ENCODE measurements around the gene PTPN1.

The PTPN1 gene

GRCh38 chr20:50559149-50559548 lies 49.0 kb downstream of the PTPN1 start:
- H3K36me3 ChIP-seq (ENCODE audit: control insufficient read depth in 2 of 2, insufficient read depth in 1 of 2, low read length in 2 of 2) = peaks cover 0 to 13% of the 10 kb centered on the region in 2 experiments; a peak in 1 of 3 replicates
- no peaks in the 10 kb centered on the region for H3K9me3 ChIP-seq (ENCODE audit: control insufficient read depth, insufficient read depth, low read depth, low read length)
- no peak overlapping the region for H3K4me3 ChIP-seq (ENCODE audit: low read depth, low read length)
- POLR2A ChIA-PET = no interaction called here
- no peak overlapping the region for H3K27ac ChIP-seq (ENCODE audit: extremely low read depth, low read depth, low read length)
- TF ChIP-seq ZNF677 (tag by site-specific recombination; IDR thresholded peaks at IDR 0.05) = no peak
- no peak for TF ChIP-seq ZNF133 (tag by site-specific recombination; IDR thresholded peaks at IDR 0.05)
- no peak for TF ChIP-seq KLF9 (tag by site-specific recombination; IDR thresholded peaks at IDR 0.05; ENCODE audit: low read depth)
- no peak for TF ChIP-seq ZNF37A (tag by site-specific recombination; IDR thresholded peaks at IDR 0.05)
- TF ChIP-seq ZNF292 (tag by site-specific recombination; IDR thresholded peaks at IDR 0.05; ENCODE audit: borderline replicate concordance, low read depth) = no peak
- no peak for TF ChIP-seq SP7 (tag by site-specific recombination; IDR thresholded peaks at IDR 0.05)
- TF ChIP-seq, protein P1, sequence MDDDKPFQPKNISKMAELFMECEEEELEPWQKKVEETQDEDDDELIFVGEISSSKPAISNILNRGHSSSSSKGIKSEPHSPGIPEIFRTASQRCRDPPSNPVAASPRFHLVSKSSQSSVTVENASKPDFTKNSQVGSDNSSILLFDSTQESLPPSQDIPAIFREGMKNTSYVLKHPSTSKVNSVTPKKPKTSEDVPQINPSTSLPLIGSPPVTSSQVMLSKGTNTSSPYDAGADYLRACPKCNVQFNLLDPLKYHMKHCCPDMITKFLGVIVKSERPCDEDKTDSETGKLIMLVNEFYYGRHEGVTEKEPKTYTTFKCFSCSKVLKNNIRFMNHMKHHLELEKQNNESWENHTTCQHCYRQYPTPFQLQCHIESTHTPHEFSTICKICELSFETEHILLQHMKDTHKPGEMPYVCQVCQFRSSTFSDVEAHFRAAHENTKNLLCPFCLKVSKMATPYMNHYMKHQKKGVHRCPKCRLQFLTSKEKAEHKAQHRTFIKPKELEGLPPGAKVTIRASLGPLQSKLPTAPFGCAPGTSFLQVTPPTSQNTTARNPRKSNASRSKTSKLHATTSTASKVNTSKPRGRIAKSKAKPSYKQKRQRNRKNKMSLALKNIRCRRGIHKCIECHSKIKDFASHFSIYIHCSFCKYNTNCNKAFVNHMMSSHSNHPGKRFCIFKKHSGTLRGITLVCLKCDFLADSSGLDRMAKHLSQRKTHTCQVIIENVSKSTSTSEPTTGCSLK (tag by site-specific recombination; IDR thresholded peaks at IDR 0.05) = no peak
- TF ChIP-seq, protein P2, sequence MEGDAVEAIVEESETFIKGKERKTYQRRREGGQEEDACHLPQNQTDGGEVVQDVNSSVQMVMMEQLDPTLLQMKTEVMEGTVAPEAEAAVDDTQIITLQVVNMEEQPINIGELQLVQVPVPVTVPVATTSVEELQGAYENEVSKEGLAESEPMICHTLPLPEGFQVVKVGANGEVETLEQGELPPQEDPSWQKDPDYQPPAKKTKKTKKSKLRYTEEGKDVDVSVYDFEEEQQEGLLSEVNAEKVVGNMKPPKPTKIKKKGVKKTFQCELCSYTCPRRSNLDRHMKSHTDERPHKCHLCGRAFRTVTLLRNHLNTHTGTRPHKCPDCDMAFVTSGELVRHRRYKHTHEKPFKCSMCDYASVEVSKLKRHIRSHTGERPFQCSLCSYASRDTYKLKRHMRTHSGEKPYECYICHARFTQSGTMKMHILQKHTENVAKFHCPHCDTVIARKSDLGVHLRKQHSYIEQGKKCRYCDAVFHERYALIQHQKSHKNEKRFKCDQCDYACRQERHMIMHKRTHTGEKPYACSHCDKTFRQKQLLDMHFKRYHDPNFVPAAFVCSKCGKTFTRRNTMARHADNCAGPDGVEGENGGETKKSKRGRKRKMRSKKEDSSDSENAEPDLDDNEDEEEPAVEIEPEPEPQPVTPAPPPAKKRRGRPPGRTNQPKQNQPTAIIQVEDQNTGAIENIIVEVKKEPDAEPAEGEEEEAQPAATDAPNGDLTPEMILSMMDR (tag by site-specific recombination; IDR thresholded peaks at IDR 0.05) = no peak
- TF ChIP-seq SP3 (tag by site-specific recombination; IDR thresholded peaks at IDR 0.05) = no peak
- no peak for TF ChIP-seq ZNF335 (tag by site-specific recombination; conservative IDR thresholded peaks at IDR 0.05)
- TF ChIP-seq ZNF121 (tag by site-specific recombination; IDR thresholded peaks at IDR 0.05) = no peak
- TF ChIP-seq GLIS2 (tag by site-specific recombination; IDR thresholded peaks at IDR 0.05) = no peak
- TF ChIP-seq, protein P3, sequence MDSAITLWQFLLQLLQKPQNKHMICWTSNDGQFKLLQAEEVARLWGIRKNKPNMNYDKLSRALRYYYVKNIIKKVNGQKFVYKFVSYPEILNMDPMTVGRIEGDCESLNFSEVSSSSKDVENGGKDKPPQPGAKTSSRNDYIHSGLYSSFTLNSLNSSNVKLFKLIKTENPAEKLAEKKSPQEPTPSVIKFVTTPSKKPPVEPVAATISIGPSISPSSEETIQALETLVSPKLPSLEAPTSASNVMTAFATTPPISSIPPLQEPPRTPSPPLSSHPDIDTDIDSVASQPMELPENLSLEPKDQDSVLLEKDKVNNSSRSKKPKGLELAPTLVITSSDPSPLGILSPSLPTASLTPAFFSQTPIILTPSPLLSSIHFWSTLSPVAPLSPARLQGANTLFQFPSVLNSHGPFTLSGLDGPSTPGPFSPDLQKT (IDR thresholded peaks at IDR 0.05; ENCODE audit: borderline replicate concordance, low read depth, low read length) = no peak
- no peak for TF ChIP-seq ZSCAN30 (tag by site-specific recombination; IDR thresholded peaks at IDR 0.05)
- TF ChIP-seq FEZF1 (tag by site-specific recombination; IDR thresholded peaks at IDR 0.05) = no peak
- CTCF ChIA-PET = interaction anchor here (0.6 to 1.1 kb wide), 2 partner anchors 16 to 67 kb away, joined by 3 read pairs; no protein-coding TSS in a partner anchor
- peaks cover 3% of the 10 kb centered on the region for H3K4me1 ChIP-seq (ENCODE audit: control insufficient read depth, insufficient read depth, low read length)

DNA sequence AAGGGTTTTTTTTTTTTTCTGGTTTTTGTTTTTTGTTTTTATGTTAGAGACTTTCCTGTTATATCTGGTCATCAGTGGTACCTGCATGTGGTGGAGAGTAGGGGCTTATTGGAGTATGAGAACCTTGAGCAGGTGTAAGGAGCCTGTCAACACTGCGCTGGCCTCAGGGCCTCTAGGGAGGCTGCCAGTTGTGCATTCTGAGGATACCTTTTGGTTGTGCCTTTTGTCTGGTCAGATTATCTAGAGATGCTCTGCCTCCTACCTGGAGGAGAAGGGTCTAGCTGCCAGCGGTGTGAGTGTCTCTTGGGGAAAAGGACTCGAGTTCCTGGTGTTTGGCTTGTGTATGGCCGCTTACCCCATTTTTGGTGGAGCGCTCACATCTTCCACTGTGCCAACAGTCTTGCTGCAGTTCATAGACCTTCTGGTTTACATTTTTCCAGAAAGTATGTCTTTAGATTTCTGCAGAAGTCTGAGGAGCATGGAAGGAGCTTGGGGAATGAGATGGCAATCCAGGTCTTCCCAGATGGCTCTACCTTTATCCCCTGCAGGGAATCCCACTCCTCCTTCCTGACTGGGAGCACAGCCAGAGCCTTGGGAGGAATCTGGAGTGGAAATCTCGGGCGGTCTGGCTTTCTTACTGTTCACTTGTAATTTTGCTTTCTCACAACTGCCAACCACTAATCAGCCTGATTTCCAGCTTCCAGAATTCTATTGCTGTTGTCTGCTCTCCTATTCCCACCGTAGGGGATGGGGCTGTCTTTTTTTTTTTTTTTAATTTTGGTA lies 49.9 kb downstream of the PTPN1 start:
- H3K9me3 ChIP-seq (ENCODE audit: control insufficient read depth, insufficient read depth, low read depth, low read length) = no peaks in the 10 kb centered on the region
- POLR2A ChIA-PET = no interaction called here
- H3K27ac ChIP-seq (ENCODE audit: extremely low read depth, low read depth, low read length) = no peak overlapping the region
- H3K36me3 ChIP-seq (ENCODE audit: control insufficient read depth in 2 of 2, insufficient read depth in 1 of 2, low read length in 2 of 2) = peaks cover 0 to 20% of the 10 kb centered on the region in 2 experiments; a peak in 1 of 3 replicates
- CTCF ChIA-PET = interaction anchor here (0.6 to 1.2 kb wide), 4 partner anchors 15 to 96 kb away, joined by 3 to 5 read pairs (median 4); no protein-coding TSS in a partner anchor
- no peak overlapping the region for H3K4me3 ChIP-seq (ENCODE audit: low read depth, low read length)
- H3K4me1 ChIP-seq (ENCODE audit: control insufficient read depth, insufficient read depth, low read length) = peaks cover 3% of the 10 kb centered on the region
- no peak for TF ChIP-seq ZNF138 (tag by site-specific recombination; IDR thresholded peaks at IDR 0.05; ENCODE audit: borderline replicate concordance)
- no peak for TF ChIP-seq ZNF529 (tag by site-specific recombination; IDR thresholded peaks at IDR 0.05; ENCODE audit: insufficient replicate concordance)
- TF ChIP-seq ZNF391 (tag by site-specific recombination; IDR thresholded peaks at IDR 0.05; ENCODE audit: borderline replicate concordance, low read depth) = no peak
- no peak for TF ChIP-seq MZF1 (tag by site-specific recombination; IDR thresholded peaks at IDR 0.05; ENCODE audit: borderline replicate concordance)
- TF ChIP-seq ZNF626 (tag by site-specific recombination; IDR thresholded peaks at IDR 0.05) = no peak
- TF ChIP-seq ZBTB8A (tag by site-specific recombination; IDR thresholded peaks at IDR 0.05) = no peak
- no peak for TF ChIP-seq ZNF514 (tag by site-specific recombination; IDR thresholded peaks at IDR 0.05)
- no peak for TF ChIP-seq ZNF174 (tag by site-specific recombination; IDR thresholded peaks at IDR 0.05)
- no peak for TF ChIP-seq ZNF600 (tag by site-specific recombination; IDR thresholded peaks at IDR 0.05)
- TF ChIP-seq ZBTB11 (tag by site-specific recombination; conservative IDR thresholded peaks at IDR 0.05; ENCODE audit: low read depth) = no peak
- TF ChIP-seq ZNF404 (tag by site-specific recombination; IDR thresholded peaks at IDR 0.05) = no peak
- no peak for TF ChIP-seq ZNF48 (tag by site-specific recombination; IDR thresholded peaks at IDR 0.05)
- TF ChIP-seq ZFP69B (tag by site-specific recombination; IDR thresholded peaks at IDR 0.05) = no peak
